PC-3 (cell line): ENCODE data around the gene IL10RB. TPM values are rescaled to one million over a fixed set of nuclear protein-coding genes. Genes with fewer than 3 reads are reported as not detected.
"Not testable (repeated sequence)": the region's sequence is repeated elsewhere in the genome, so short reads cannot be mapped to it uniquely, and the experiment has no call there.

Experiments
- ATAC-seq: fragments of 200-7000 bp; cut with Tn5 transposase; 2 replicates; pipeline ENCODE4 v1.9.1; 2020; ENCODE audit warnings: mild to moderate bottlenecking, moderate library complexity
- BruUV-seq: library from RNA; stranded (reverse); fragments of 400-500 nt; replicated peaks from 2 replicates; lab custom pipeline; 2021; lab: Mats Ljungman, UMichigan
- CTCF ChIA-PET: fragments of 300-600 bp; sonication (Branson Sonifier 250); formaldehyde crosslinking; loops from one replicate; lab custom pipeline; 2022; ENCODE audit warnings: antibody characterized with exemption; lab: Charles Lee
- POLR2A ChIA-PET: fragments of 300-600 bp; sonication (Branson Sonifier 250); formaldehyde crosslinking; loops from one replicate; lab custom pipeline; 2022; ENCODE audit warnings: antibody characterized with exemption; ENCODE audit not compliant: unreplicated experiment; lab: Charles Lee
- DNase-seq: peaks from one replicate; pipeline ENCODE4 v3.0.0-alpha.2; 2015
- H2AFZ ChIP-seq: fragments of 300-600 bp; sonication (generic); 2 replicates; pipeline ENCODE4 v1.6.0; 2016; ENCODE audit warnings: antibody characterized with exemption, low read length
- H3F3A ChIP-seq: fragments of 300-600 bp; sonication (generic); one replicate; pipeline ENCODE4 v1.6.0; 2017; ENCODE audit warnings: antibody characterized with exemption, low read length, control low read depth, mild to moderate bottlenecking; ENCODE audit not compliant: unreplicated experiment
- H3K27ac ChIP-seq: fragments of 300-600 bp; sonication (generic); 2 replicates; pipeline ENCODE4 v1.5.1; 2016; ENCODE audit warnings: mild to moderate bottlenecking, low read length
- H3K27me3 ChIP-seq: fragments of 300-600 bp; sonication (generic); 2 replicates; pipeline ENCODE4 v1.6.1; 2016; ENCODE audit warnings: low read length, mixed read lengths
- H3K36me3 ChIP-seq: fragments of 300-600 bp; sonication (generic); 2 replicates; pipeline ENCODE4 v1.6.1; 2016; ENCODE audit warnings: low read depth, mixed run types, low read length, mixed read lengths
- H3K4me1 ChIP-seq: fragments of 300-600 bp; sonication (generic); 2 replicates; pipeline ENCODE4 v1.5.1; 2016; ENCODE audit warnings: low read length; ENCODE audit not compliant: insufficient read depth
- H3K4me2 ChIP-seq: fragments of 300-600 bp; sonication (generic); 2 replicates; pipeline ENCODE4 v1.6.0; 2016; ENCODE audit warnings: low read length
- H3K4me3 ChIP-seq: fragments of 300-600 bp; sonication (generic); 2 replicates; pipeline ENCODE4 v1.5.1; 2016; ENCODE audit warnings: mild to moderate bottlenecking, low read length, mixed read lengths
- H3K79me2 ChIP-seq: fragments of 300-600 bp; sonication (generic); 2 replicates; pipeline ENCODE4 v1.6.1; 2017; ENCODE audit warnings: low read length, mixed read lengths
- H3K9ac ChIP-seq: fragments of 300-600 bp; sonication (generic); 2 replicates; pipeline ENCODE4 v1.6.0; 2016; ENCODE audit warnings: mild to moderate bottlenecking, low read length
- H3K9me2 ChIP-seq: fragments of 300-600 bp; sonication (generic); replicated peaks from 2 replicates; pipeline ENCODE4 v1.6.1; 2016; ENCODE audit warnings: mixed run types, low read length, mixed read lengths
- H3K9me3 ChIP-seq: fragments of 300-600 bp; sonication (generic); 2 replicates; pipeline ENCODE4 v1.6.1; 2016; ENCODE audit warnings: low read length, mixed read lengths
- H4K20me1 ChIP-seq: fragments of 300-600 bp; sonication (generic); 2 replicates; pipeline ENCODE4 v1.6.1; 2016; ENCODE audit warnings: low read length, mixed read lengths
- EZH2 ChIP-seq: fragments of 300-600 bp; sonication (generic); IDR thresholded peaks from one replicate; pipeline ENCODE4 v1.6.1; 2017; ENCODE audit warnings: antibody characterized with exemption, mild to moderate bottlenecking, low read length; ENCODE audit not compliant: unreplicated experiment
- EZH2phosphoT487 ChIP-seq: fragments of 300-600 bp; sonication (generic); IDR thresholded peaks from 2 replicates; pipeline ENCODE4 v1.6.1; 2018; ENCODE audit warnings: mild to moderate bottlenecking, antibody characterized with exemption, low read length, borderline replicate concordance
- intact Hi-C: fragments of 100-400 bp; cut with micrococcal nuclease; formaldehyde crosslinking; loops from 2 replicates; pipeline ENCODE4 v1.9.0; 2023
- total RNA-seq: library from RNA; depleted of rRNA; stranded (reverse); fragments of >200 nt; gene quantifications from 2 replicates; pipeline ENCODE4 v1.2.3, GENCODE V29; 2014
- TF ChIP-seq, protein P1 (sequence below): fragments of 300-600 bp; sonication (generic); conservative IDR thresholded peaks from 2 replicates; pipeline ENCODE4 v1.5.1; 2017; ENCODE audit warnings: antibody characterized with exemption, low read depth, mild to moderate bottlenecking, low read length

The IL10RB gene
- total RNA-seq, 1 experiment from 2014 or later = 26.8 TPM

- no peaks in the 10 kb centered on the region for H3K79me2 ChIP-seq
- H3K9me3 ChIP-seq = no peaks in the 10 kb centered on the region
- BruUV-seq = no TSS peak
- H3K27ac ChIP-seq = no peak overlapping the region
- no peaks in the 10 kb centered on the region for H3F3A ChIP-seq
- no peaks in the 10 kb centered on the region for H3K9me2 ChIP-seq
- H3K4me2 ChIP-seq = no peak overlapping the region
- H3K27me3 ChIP-seq = no peaks in the 10 kb centered on the region
- ATAC-seq = no peak
- TF ChIP-seq EZH2 = no peak
- TF ChIP-seq, protein P1, sequence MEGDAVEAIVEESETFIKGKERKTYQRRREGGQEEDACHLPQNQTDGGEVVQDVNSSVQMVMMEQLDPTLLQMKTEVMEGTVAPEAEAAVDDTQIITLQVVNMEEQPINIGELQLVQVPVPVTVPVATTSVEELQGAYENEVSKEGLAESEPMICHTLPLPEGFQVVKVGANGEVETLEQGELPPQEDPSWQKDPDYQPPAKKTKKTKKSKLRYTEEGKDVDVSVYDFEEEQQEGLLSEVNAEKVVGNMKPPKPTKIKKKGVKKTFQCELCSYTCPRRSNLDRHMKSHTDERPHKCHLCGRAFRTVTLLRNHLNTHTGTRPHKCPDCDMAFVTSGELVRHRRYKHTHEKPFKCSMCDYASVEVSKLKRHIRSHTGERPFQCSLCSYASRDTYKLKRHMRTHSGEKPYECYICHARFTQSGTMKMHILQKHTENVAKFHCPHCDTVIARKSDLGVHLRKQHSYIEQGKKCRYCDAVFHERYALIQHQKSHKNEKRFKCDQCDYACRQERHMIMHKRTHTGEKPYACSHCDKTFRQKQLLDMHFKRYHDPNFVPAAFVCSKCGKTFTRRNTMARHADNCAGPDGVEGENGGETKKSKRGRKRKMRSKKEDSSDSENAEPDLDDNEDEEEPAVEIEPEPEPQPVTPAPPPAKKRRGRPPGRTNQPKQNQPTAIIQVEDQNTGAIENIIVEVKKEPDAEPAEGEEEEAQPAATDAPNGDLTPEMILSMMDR = no peak
- no peak for TF ChIP-seq EZH2phosphoT487
- intact Hi-C loops = no loop called here
- POLR2A ChIA-PET = interaction anchor here (0.5 to 0.8 kb wide), 2 partner anchors 23 to 31 kb away, joined by 5 to 7 read pairs; no protein-coding TSS in a partner anchor
- DNase-seq = no peak
- no peak overlapping the region for H3K9ac ChIP-seq
- no peaks in the 10 kb centered on the region for H3K36me3 ChIP-seq
- H3K4me1 ChIP-seq = no peaks in the 10 kb centered on the region
- no peak overlapping the region for H2AFZ ChIP-seq
- H4K20me1 ChIP-seq = no peaks in the 10 kb centered on the region
- CTCF ChIA-PET = no interaction called here
- no peak overlapping the region for H3K4me3 ChIP-seq
These were observed 27.5 kb upstream of the IL10RB start for GRCh38 chr21:33238565-33239255.

DNA sequence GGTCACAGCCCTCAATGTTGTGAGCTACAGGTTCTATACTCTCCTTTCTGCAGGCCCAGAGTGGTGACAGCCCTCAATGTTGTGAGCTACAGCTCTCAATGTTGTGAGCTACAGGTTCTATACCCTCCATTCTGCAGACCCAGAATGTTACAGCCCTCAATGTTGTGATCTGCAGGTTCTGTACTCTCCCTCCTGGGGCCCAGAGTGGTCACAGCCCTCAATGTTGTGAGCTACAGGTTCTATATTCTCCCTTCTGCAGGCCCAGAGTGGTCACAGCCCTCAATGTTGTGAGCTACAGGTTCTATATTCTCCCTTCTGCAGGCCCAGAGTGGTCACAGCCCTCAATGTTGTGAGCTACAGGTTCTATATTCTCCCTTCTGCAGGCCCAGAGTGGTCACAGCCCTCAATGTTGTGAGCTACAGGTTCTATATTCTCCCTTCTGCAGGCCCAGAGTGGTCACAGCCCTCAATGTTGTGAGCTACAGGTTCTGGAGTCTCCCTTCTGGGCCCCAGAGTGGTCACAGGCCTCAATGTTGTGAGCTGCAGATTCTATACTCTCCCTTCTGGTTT is 26.5 kb upstream of the IL10RB start:
- H3K9ac ChIP-seq, H3K4me1 ChIP-seq, CTCF ChIA-PET, H3K27me3 ChIP-seq, H2AFZ ChIP-seq, intact Hi-C loops, H3K36me3 ChIP-seq, H3K9me2 ChIP-seq, H3K9me3 ChIP-seq, H3K27ac ChIP-seq, H3K4me2 ChIP-seq, H3F3A ChIP-seq, H4K20me1 ChIP-seq, H3K79me2 ChIP-seq, H3K4me3 ChIP-seq, DNase-seq, BruUV-seq, ATAC-seq: not testable (repeated sequence)
- POLR2A ChIA-PET = interaction anchor here (0.5 to 0.8 kb wide), 2 partner anchors 24 to 30 kb away, joined by 5 to 7 read pairs; no protein-coding TSS in a partner anchor

- POLR2A ChIA-PET = no interaction called here
- DNase-seq (no peak), ATAC-seq (no peak)
- no peak overlapping the region for H3K4me2 ChIP-seq
- no peak overlapping the region for H3K27ac ChIP-seq
- BruUV-seq = no TSS peak
- H2AFZ ChIP-seq = no peak overlapping the region
- intact Hi-C loops = no loop called here
- H3K9me2 ChIP-seq = no peaks in the 10 kb centered on the region
- no peaks in the 10 kb centered on the region for H4K20me1 ChIP-seq
- H3K36me3 ChIP-seq = no peaks in the 10 kb centered on the region
- no peaks in the 10 kb centered on the region for H3F3A ChIP-seq
- no peak for TF ChIP-seq EZH2
- TF ChIP-seq EZH2phosphoT487 = no peak
- H3K79me2 ChIP-seq = no peaks in the 10 kb centered on the region
- no peak overlapping the region for H3K9ac ChIP-seq
- H3K27me3 ChIP-seq = no peaks in the 10 kb centered on the region
- H3K4me1 ChIP-seq = no peaks in the 10 kb centered on the region
- no peaks in the 10 kb centered on the region for H3K9me3 ChIP-seq
- CTCF ChIA-PET = no interaction called here
- H3K4me3 ChIP-seq = no peak overlapping the region
These were observed 25.8 kb upstream of the IL10RB start for GRCh38 chr21:33240404-33240803.
